Nephron progenitor cell (in vitro differentiated cells): ENCODE measurements around the gene LGALS4.

Source experiments
- DNase-seq: peaks from one replicate; pipeline ENCODE4 v3.0.0; 2021
- H3K27ac Mint-ChIP-seq: 2 replicates; pipeline ENCODE4 v1.8.0; 2021; ENCODE audit warnings: mild to moderate bottlenecking, moderate library complexity, mixed read lengths
- H3K27me3 Mint-ChIP-seq: 2 replicates; pipeline ENCODE4 v1.8.0; 2021; ENCODE audit warnings: mild to moderate bottlenecking, low read depth, mixed read lengths; ENCODE audit not compliant: poor library complexity
- H3K36me3 Mint-ChIP-seq: 2 replicates; pipeline ENCODE4 v1.8.0; 2021; ENCODE audit warnings: low read depth, mixed read lengths
- H3K4me1 Mint-ChIP-seq: 2 replicates; pipeline ENCODE4 v1.8.0; 2021; ENCODE audit warnings: mixed read lengths
- H3K4me3 Mint-ChIP-seq: 2 replicates; pipeline ENCODE4 v1.8.0; 2021; ENCODE audit warnings: mild to moderate bottlenecking, moderate library complexity, mixed read lengths
- H3K9me3 Mint-ChIP-seq: 2 replicates; pipeline ENCODE4 v1.8.0; 2021; ENCODE audit warnings: mild to moderate bottlenecking, moderate library complexity, mixed read lengths
- CTCF ChIP-seq: fragments of 200-600 bp; sonication (generic); IDR thresholded peaks from 2 replicates; pipeline ENCODE4 v1.5.0; 2021; ENCODE audit warnings: antibody characterized with exemption

Gene LGALS4

GRCh38 chr19:38839816-38840582, 27.3 kb upstream of the LGALS4 start:
- TF ChIP-seq CTCF = no peak
- Mint-ChIP-seq H3K27ac (peak overlapping the region; percentile 54), H3K36me3 (peaks cover 76% of the 10 kb centered on the region), H3K9me3 (no peaks in the 10 kb centered on the region), H3K4me3 (no peak overlapping the region), H3K27me3 (peaks cover 7% of the 10 kb centered on the region), H3K4me1 (peaks cover 17% of the 10 kb centered on the region)
- no peak for DNase-seq

- H3K27ac Mint-ChIP-seq = peak overlapping the region; percentile 96
- DNase-seq = no peak
- no peaks in the 10 kb centered on the region for H3K9me3 Mint-ChIP-seq
- H3K4me1 Mint-ChIP-seq = peaks cover 14% of the 10 kb centered on the region
- no peak for TF ChIP-seq CTCF
- no peak overlapping the region for H3K4me3 Mint-ChIP-seq
- H3K27me3 Mint-ChIP-seq = peaks cover 7% of the 10 kb centered on the region
- H3K36me3 Mint-ChIP-seq = peaks cover 72% of the 10 kb centered on the region
Observed at GRCh38 chr19:38838986-38839761, 26.4 kb upstream of the LGALS4 start.

GRCh38 chr19:38838208-38838985, 25.7 kb upstream of the LGALS4 start:
- peak overlapping the region; percentile 96 for H3K27ac Mint-ChIP-seq
- TF ChIP-seq CTCF = no peak
- no peak for DNase-seq
- no peaks in the 10 kb centered on the region for H3K9me3 Mint-ChIP-seq
- H3K27me3 Mint-ChIP-seq = peaks cover 7% of the 10 kb centered on the region
- H3K4me3 Mint-ChIP-seq = no peak overlapping the region
- peaks cover 70% of the 10 kb centered on the region for H3K36me3 Mint-ChIP-seq
- H3K4me1 Mint-ChIP-seq = peaks cover 9% of the 10 kb centered on the region

GRCh38 chr19:38837656-38838121, 24.9 kb upstream of the LGALS4 start:
- TF ChIP-seq CTCF = no peak
- Mint-ChIP-seq H3K4me3 (no peak overlapping the region), H3K27me3 (peaks cover 7% of the 10 kb centered on the region), H3K27ac (peak overlapping the region; percentile 66), H3K4me1 (peaks cover 14% of the 10 kb centered on the region), H3K36me3 (peaks cover 70% of the 10 kb centered on the region), H3K9me3 (no peaks in the 10 kb centered on the region)
- DNase-seq = no peak

GRCh38 chr19:38836983-38837626, 24.4 kb upstream of the LGALS4 start:
- peaks cover 12% of the 10 kb centered on the region for H3K4me1 Mint-ChIP-seq
- peak overlapping the region; percentile 69 for H3K27ac Mint-ChIP-seq
- no peak for DNase-seq

More at GRCh38 chr19:38836983-38837626, 24.4 kb upstream of the LGALS4 start:
- TF ChIP-seq CTCF = no peak
- Mint-ChIP-seq H3K27me3 (peaks cover 7% of the 10 kb centered on the region), H3K9me3 (no peaks in the 10 kb centered on the region), H3K4me3 (no peak overlapping the region), H3K36me3 (peaks cover 66% of the 10 kb centered on the region)
